Measurements from ENCODE around the gene PON2. TPM values are rescaled to one million over a fixed set of nuclear protein-coding genes. Genes with fewer than 3 reads are reported as not detected.

Gene PON2
- 50.9 and 121 TPM in 2 replicates for polyA plus RNA-seq

GRCh38 chr7:95434557-95435421, at the start of gene PON2:
Gene PON2 (minus strand): TSS chr7:95435028. CDS start chr7:95434951, 77 bp downstream.

DNA sequence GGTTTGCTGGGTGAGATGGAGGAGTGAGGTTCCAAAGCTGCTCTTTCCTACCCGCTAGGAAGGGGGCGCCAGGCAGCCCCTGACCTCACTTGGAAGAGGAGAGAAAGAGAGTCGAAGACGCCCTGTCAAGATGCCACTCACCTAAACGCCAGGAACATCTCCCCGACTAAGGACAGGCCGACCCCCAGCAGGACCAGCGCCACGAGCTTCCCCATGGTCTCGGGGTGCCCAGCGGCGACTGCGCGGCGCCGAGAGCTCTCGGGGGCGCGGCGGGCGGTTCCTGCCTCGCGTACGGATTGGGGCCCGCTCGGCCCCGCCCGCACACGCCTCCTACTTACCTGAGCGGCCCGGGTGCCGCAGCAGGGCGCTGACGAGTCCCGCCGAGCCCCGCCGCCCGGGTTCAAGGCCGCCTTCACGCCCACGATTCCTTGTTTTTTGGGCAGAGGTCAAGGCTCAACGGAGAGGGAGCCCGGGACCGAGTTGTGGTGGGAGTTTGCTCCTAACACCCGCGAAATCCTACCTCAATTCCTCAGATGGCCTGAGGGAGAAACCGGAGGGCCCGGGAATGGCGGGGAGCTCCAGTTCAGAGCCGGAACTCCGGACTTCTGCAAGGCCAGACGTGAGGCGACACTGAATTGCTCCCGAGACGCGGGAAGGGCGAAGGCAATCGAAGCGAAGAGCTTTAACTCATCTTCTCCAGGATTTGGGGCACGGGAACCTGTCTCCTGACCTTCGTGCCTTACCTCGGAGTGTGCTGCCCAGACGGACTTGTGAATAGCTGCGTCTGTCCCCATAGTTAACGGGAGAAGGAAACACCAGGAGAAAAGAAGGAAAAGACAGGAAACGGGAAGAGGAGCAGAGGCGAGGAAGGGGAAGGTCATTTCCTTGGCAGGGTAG, 38.4 kb downstream of the PON2 start, which contains the start of gene PON3:
TSS of gene PON3 (minus strand) at position 240 of the 897 bp plus-strand sequence. CDS start at position 215, 25 bp downstream.

Other genes with a start within 250 kb of the PON2 start
- gene PON1, start 110.5 kb downstream of the PON2 start, polyA plus RNA-seq: 2.5 TPM in 1 of 2 replicates, not detected in the other
- gene PON3, start 38.7 kb downstream of the PON2 start, polyA plus RNA-seq: 0.32 and 0.34 TPM in 2 replicates
- gene ASB4, start 50.9 kb upstream of the PON2 start, polyA plus RNA-seq: not detected in 2 replicates
- gene PDK4, start 161.5 kb upstream of the PON2 start, polyA plus RNA-seq: 1.4 and 3.8 TPM in 2 replicates